Fibroblast of the aortic adventitia (primary cell): ENCODE measurements around the gene ATP1B3. TPM values are rescaled to one million over a fixed set of nuclear protein-coding genes. Genes with fewer than 3 reads are reported as not detected.
"Not testable (repeated sequence)": the region's sequence is repeated elsewhere in the genome, so short reads cannot be mapped to it uniquely, and the experiment has no call there.

Experiments
- DNase-seq: peaks from one replicate; pipeline ENCODE4 v3.0.0-alpha.2; 2010; ENCODE audit warnings: low read depth
- H3K4me3 ChIP-seq: 2 replicates; pipeline ENCODE4 v1.5.1; 2011; ENCODE audit warnings: low read depth, mild to moderate bottlenecking, control low read depth, low read length, moderate library complexity
- CTCF ChIP-seq: IDR thresholded peaks from 2 replicates; pipeline ENCODE4 v1.5.1; 2011; ENCODE audit warnings: mild to moderate bottlenecking, low read length, control low read depth, inconsistent platforms; ENCODE audit not compliant: insufficient read depth
- total RNA-seq: library from RNA; depleted of rRNA; stranded (reverse); fragments of >200 nt; gene quantifications from 2 replicates; pipeline ENCODE4 v1.2.3, GENCODE V29; 2012; ENCODE audit warnings: low replicate concordance

Gene ATP1B3
- total RNA-seq, 1 donor = 70.2 TPM

- no peak for TF ChIP-seq CTCF
- no peak for DNase-seq
- H3K4me3 ChIP-seq = no peak overlapping the region
Measured at GRCh38 chr3:141898908-141899307, 22.5 kb downstream of the ATP1B3 start.

- no peak overlapping the region for H3K4me3 ChIP-seq
- no peak for TF ChIP-seq CTCF
- no peak for DNase-seq
Measured at GRCh38 chr3:141900343-141900742, 23.9 kb downstream of the ATP1B3 start.

- no peak for DNase-seq
- no peak for TF ChIP-seq CTCF
- H3K4me3 ChIP-seq = no peak overlapping the region
Measured at GRCh38 chr3:141901914-141902313, 25.5 kb downstream of the ATP1B3 start.

- no peak for DNase-seq
- no peak for TF ChIP-seq CTCF
- no peak overlapping the region for H3K4me3 ChIP-seq
Measured at GRCh38 chr3:141904203-141904602, 27.8 kb downstream of the ATP1B3 start.

GRCh38 chr3:141905129-141905528, 28.7 kb downstream of the ATP1B3 start:
- no peak for DNase-seq
- no peak overlapping the region for H3K4me3 ChIP-seq
- no peak for TF ChIP-seq CTCF

- no peak overlapping the region for H3K4me3 ChIP-seq
- no peak for TF ChIP-seq CTCF
- DNase-seq = no peak
Measured at GRCh38 chr3:141909408-141909807, 33.0 kb downstream of the ATP1B3 start.

GRCh38 chr3:141909986-141910385, 33.5 kb downstream of the ATP1B3 start:
- DNase-seq, H3K4me3 ChIP-seq: not testable (repeated sequence)
